ENCODE results near the gene HEYL.

HEYL gene

DNA sequence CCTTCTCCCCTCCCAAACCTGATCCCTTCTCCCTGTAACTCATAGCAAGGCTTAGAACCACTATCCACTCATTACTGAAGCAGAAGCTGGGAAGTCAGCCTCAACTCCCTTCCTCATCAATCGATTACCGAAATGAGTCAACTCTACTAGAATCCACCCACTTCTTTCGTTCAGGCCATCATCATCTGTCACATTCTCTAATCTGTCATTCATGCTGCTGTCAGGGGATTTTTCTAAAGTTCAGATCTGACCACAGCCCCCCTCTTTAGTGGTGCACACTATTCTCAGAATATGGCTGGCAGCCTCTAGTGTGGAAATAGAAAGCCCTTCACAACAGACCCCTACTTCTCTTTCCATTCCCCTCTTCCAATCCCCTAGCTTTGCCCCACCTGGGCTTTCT is 27.3 kb upstream of the HEYL start:
- DNase-seq (ENCODE audit: low read depth in 2 of 2), result peak in 1 of 2 donors; percentile 29

DNA sequence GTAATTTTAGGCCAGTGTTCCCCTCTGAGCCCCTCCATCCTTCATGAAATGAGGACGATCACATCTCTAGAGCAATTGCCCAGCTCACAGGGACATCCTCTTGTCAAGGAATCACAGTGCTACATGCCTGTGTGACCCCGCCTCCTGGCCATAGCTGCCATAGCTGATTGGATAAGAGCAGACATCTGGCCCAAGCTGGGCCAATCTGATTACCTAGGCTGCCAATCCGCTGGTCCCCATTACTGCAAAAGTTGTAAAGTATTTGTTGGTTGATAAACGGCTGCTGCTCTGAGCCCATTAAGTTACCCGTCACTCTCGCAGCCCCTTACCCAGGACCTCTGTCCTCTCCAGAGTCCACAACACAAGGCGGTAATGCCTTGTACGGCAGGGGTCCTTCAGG is 24.1 kb upstream of the HEYL start:
- DNase-seq (ENCODE audit: low read depth in 2 of 2), result no peak

DNA sequence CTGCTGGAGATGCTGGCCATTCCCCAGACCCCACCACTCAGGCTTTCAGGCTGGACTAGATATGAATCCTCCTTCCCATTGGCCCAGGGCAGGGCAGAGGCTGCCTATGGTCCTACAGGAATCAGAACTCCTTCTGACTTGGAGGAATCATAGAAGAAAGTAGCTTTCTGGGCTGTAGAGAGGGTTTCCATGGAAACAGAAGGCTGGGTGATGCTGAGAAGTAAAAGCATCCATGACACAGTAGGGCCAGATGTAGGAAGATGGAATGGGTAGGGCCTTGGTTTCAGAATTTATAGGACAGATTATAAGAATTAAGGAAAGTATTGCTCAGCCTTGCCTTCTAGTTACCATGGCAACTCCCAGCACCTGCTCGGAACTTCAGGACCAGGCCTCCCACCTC is 23.4 kb upstream of the HEYL start:
- no peak for DNase-seq (ENCODE audit: low read depth in 2 of 2)

DNA sequence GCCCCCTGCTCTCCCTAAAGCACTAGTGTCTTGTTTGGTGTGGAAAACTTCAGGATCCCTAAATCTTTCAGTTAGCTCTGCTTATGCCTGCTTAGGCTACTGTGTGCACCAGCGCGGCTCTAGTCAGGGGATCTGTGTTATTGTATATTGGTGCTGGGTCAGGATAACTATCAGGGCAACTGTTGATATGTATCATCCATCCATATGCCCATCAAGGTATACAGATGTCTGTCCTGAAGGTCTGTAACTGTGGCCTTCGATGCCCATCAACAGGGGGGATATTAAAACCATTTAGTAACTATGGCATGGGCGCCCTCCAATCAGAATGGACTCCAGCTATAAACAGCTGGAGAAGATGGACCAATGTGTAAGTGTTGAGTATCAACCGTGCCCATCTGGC is 20.1 kb upstream of the HEYL start:
- no peak for DNase-seq (ENCODE audit: low read depth in 2 of 2)

DNA sequence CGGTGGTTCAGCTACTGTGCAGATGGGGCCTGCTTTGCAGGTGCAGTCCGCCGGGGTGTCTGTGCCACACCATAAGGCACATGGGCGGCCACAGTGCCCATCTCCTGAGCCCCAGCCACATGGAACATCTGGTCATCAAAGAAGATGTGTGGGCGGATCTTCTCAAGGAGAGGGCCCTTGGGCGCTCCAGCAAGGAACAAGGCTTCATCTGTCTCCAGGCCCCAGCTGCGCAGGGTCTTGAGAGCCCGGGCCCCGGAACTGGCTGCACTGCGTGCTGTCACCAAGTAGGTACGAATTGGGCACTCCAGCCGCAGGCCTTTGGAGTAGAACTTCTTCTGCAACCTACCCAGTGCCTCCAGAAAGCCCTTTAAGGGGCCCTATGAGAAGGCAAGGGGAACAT is 19.7 kb upstream of the HEYL start:
- no peak for DNase-seq (ENCODE audit: low read depth in 2 of 2)

DNA sequence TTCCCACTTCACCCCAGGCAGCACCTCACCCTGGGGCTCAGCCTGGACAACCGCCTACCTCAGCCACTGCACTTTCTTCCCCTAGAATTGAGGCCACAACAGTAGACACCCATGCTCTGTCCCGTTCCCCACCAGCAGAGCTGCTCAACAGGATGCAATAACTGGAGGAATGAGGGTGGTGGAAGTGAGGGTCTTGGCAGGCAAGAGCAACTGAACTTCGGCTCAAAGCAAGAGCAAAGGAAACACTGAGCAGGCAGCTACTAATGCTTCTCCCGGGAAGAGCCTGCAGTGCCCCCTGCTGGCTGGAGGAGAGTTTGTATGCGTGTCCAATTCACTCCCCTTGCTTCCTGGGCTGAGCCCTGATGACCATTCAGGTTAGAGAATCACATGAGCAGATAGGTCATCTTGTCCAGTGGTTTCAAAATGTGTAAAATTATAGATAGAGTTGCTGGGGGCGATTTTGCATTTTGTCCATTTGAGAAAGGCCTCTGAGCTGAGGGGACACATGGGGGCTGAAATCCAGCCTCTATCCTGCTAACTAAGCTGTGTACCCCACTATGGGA is 18.6 kb upstream of the HEYL start:
- peak; percentile 48 to 58 for DNase-seq (ENCODE audit: low read depth in 2 of 2)

DNA sequence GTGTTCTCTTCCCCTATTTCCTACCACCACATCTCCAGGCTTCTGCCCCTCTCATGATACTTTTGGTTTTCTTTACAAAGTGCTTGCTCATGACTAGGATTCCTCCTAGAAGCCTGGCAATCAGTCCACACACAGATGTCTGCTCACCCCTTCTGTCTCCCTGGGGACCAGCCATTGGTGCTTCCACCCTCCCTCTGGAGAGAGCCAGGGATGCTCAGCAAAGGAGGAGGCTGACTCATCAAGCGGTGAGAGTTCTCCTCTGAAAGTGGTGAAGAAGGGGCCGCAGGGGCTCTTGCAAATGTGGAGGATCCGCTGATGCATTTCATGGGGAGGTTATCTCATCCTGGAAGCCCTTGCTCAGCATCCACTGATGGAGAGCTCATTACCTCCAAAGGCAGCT is 18.0 kb upstream of the HEYL start:
- no peak for DNase-seq (ENCODE audit: low read depth in 2 of 2)

DNA sequence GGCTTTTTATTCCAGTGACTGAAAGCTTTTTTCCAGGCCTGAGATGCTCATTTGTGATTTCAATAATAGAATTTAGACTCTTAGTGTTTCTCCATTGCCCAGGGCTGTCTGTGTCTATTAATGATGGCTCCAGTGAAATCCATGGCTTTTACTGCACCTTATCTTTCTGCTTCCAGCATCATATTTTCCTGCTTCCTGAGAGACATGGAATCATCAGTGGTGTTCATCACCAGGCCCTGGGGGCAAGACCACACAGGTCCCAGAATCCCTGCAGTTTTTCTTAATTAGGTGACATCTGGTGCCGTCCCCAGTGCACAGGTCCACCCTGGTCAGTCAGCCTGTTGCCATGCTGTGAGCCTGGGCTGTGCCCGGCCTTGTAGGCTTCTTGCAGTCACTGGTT is 16.9 kb upstream of the HEYL start:
- no peak for DNase-seq (ENCODE audit: low read depth in 2 of 2)

DNA sequence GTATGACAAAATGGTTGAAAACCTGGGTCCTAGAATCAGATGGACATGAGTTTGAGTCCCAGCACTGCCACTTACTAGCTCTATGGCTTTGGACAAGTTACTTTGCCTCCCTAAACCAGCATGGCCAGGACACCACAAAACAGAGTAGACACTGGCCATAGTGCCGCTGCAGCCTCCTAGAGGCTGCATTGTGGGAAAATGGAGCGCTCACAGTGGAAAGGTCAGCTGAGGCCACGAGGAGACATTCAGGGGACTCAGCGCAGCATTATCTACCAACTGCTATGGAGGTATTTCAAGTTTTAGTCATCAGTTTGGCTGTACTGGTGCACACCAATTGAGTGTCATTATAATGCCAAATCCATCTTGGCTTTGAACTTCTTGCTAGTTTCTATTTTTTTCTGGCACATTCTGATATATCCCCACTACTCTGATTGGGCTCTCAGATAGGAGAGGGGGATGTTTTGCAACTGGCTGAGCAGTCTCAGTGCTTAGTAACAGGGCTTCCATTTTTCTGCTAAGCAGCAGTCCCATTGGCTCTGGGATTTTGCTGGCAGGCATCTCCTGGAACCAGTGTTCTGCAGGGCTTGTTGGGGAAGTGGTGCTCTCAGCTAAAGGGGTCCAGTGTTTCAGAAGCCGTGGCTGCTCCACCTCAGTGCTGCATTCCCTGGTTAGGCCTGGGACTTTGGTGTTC is 16.3 kb upstream of the HEYL start:
- no peak for DNase-seq (ENCODE audit: low read depth in 2 of 2)

DNA sequence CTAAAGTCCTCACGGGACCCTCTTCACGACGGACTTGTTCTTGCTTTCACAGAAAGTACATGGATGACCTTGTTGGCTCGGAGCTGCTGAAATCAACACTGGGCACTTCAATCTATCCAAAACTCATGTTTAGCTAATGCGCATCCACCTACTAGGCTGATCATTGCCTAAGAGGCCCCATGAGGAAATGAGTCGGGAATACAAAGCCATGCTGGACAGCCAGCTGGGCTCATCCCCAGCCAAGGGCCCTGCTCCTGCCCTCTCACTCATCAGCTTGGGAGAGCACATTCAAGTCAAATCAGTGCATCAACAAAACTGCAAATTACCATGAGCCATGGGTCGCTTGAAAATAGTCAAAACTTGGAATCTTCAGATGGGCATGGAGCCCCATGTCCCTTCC is 14.8 kb upstream of the HEYL start:
- no peak for DNase-seq (ENCODE audit: low read depth in 2 of 2)

DNA sequence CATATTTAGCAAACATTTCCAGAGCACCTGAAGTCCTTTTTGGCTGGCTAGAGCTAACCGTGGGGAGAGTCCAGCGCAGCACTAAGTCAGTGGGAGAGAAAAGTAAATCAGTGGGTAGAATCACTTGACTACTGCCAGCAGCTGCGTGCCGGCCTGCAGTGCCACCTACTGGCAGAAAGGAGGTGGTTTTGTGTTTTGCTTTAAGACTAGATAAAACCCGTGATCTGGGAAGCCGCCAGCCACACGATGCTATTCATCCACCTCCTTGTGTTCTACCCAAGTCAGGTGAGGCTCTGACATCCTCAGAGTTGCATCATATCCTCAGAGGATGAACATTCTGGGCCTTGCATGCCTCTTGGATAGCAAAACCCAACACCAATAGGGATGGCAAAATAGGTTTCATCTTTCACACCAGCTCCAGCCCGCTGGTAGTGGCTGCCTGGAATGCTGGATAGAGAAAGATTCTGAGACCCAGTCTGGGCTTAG is 14.1 kb upstream of the HEYL start:
- DNase-seq (ENCODE audit: low read depth in 2 of 2), result peak; percentile 65 to 69

DNA sequence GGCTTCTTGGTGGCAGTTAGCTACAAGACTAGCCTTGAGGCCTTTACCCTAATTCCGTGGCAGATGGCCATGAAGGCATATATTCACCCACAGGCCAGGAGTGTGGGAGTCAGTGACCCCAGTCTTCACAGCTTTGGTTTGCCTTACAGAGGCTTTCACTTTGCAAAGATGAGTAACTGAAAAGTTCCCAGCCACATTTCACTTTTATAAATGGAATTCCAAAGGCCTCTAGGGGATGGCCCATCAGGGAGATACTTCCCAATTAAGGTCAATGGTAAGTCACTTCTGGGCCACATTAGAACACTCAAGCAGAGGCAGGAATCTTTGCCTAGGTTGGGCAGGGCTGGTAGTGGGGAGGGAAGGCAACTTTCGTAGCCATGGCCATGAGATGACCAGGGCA is 13.1 kb upstream of the HEYL start:
- DNase-seq (ENCODE audit: low read depth in 2 of 2), result no peak

DNA sequence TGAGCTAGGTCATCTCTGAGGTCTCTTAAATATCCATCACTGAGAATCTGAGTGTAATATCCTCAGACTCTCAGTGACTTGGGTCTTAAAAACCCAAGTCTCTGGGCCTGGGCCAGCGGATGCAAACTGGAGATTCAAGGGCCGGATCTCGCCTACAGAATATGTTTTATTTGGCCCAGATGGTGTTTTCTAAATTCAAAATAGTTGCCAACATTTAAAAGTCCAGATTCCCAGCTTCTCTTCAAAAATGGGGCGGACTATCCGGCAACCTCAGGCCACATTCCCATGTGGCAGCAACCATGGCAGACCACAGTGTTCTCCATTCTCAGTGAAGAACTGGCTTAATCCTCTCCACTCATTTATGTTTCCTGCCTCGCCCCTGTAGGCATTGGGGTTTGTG is 12.7 kb upstream of the HEYL start:
- DNase-seq (ENCODE audit: low read depth in 2 of 2), result no peak

DNA sequence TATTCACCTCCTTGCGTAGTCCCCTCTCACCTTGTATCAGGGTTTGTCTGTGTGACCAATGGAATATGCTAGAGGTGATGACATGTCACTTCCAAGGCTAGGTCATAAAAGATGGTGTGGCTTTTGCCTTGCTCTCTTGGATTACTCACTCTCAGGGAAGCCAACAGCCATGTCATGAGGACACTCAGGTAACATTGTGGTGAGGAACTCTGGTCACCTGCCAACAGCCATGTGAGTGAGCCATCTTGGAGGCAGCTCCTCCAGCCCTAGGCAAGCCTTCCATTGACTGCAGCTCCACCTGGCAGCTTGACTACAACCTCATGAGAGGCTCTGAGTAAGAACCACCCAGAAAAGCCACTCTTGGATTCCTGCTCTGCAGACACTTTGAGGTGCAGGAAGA is 11.0 kb upstream of the HEYL start:
- DNase-seq (ENCODE audit: low read depth in 2 of 2), result no peak

DNA sequence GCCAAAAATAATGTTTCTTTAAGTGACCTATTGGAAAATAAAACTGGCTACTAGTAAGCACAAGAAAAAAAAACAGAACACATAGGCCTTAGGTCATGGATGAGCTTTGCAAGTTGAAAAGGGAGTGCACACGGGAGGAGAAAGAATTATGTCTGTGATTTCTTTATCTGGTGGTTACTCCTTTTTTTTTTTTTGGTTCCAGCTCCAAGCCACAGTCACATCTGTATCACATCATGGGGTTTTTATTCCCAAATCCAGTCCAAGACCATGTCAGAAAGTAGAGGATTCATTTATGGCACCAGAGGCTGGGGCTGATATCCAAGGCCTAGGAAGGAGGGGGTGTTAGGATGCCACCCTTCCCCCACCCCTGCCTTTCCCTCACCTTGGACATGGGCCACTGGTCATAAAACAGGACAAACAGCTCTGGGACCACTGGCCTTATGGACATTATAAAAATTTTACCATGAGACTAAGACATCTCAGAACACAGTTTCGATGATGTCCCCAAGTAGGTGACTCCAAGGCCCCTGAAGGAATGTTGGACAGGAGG is 10.3 kb upstream of the HEYL start:
- no peak for DNase-seq (ENCODE audit: low read depth in 2 of 2)

DNA sequence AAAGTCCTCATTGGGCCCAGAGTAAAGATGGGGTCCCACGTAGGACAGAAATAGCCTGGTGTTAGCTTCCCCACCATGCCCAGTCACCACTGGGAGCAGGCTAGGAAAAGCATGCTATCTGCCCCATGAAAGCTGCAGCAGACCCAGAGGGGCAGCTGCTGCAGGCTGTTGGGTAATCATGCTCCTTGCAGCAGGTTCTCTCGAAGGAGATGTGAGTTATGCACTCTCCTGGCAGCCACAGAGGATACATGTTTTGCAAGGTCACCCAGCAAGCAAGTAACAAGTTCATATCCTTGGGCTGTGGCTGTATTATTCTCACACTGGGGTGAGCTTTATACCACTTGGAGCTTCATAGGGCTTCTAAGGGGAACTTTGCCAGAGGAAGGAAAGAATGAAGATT is 9.1 kb upstream of the HEYL start:
- DNase-seq (ENCODE audit: low read depth in 2 of 2), result no peak

DNA sequence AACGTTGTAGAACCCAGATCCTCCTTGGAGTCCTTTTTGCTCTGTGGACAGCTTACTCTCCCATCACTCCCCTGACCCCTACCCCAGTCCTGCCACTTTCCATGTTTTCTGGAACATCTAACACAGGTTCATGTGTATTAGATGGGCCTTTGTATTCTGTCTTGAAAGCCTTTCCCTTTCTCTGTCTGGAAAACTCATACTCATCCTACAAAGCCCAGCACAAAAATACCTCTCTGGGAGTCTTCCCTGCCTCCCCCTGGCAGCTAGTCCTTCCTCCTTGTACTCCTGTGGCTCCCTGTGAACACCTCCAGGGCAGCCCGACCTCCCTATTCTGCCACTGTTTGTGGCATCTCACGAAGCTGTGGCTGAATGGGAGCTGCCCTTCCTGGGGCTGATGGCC is 7.8 kb upstream of the HEYL start:
- DNase-seq (ENCODE audit: low read depth in 2 of 2), result no peak

DNA sequence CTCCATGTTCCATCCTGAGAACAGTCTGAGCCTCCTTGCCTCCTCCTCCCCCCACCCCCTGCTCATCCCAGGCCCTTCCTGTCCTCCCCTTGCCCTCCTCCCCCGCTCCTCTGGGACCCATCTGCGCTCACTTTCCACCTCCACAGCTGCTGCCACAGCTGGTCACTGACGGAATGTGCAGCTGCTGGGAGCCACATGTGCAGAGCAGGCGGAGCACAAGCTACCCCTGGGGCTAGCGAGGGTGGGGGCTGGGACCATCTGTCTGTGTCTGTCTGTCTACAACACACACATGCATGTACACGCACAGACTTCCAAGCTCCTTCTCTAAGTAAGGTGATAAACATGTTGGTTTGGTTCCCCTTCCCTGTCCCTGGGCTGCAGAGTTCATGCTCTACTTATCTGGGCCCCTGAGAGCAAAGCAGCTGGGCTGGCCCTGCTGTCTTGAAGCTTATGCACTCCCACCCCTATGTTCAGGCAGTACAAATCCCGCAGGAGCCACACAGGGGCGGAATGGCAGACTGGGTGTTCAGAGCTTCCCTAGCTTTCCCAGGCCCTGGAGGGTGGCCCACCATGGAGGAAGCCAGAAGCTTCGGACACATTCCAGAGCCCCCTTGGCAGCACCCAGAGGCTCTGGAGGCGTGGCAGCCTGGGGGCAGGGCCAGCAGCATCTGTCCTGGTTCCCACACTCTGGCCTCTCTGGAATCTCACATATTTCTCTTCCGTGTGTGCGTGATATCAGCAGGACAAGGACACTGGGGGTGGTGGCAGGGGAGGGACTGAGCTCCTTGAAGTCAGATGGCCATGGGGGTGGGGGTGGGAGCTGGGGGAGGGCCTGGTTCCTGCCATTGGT is 7.0 kb upstream of the HEYL start:
- DNase-seq (ENCODE audit: low read depth in 2 of 2), result no peak

DNA sequence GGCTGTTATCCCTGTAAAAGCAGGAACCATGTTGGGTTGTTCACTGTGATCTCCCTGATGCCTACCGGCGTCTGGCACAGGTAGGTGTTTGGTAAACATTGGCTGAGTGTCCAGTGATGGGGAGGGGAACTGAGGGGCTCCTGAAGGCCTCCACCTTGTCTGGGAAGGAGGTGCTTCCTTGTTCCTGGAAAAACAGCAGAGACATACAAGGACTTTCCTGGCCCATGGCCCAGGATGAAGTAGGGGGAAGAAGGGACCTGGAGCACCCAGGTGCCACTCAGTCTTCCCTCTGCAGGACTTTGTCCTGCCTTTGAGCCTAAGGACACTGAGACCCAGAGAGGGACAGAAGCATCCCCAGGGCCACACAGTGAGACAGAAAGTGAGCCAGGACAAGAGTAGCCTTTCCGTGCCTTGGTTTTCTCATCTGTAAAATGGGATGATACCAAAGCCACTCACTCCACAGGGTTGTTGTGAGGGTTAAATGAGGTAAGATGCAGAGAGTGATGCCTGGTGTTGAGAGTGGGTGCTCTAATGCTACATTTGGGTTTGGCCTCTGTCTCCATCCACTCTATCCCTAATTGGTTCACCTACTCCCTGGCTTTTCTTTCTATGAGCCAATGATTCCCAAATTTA is 6.1 kb upstream of the HEYL start:
- no peak for DNase-seq (ENCODE audit: low read depth in 2 of 2)

DNA sequence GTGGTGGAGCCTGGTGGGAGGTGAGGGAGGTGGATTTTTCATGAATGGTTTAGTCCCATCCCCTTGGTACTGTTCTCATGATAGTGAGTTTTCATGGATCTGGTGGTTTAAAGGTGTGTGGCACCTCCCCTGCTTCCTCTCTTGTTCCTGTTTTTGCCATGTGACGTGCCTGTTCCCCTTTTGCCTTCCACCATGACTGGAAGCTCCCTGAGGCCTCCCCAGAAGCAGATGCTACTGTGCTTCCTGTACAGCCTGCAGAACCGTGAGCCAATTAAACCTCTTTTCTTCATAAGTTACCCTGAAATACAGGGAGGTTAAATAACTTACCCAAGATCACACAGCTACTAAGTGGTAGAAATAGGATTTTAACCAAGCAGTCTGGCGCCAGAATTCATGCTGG is 4.3 kb upstream of the HEYL start:
- DNase-seq (ENCODE audit: low read depth in 2 of 2), result no peak

DNA sequence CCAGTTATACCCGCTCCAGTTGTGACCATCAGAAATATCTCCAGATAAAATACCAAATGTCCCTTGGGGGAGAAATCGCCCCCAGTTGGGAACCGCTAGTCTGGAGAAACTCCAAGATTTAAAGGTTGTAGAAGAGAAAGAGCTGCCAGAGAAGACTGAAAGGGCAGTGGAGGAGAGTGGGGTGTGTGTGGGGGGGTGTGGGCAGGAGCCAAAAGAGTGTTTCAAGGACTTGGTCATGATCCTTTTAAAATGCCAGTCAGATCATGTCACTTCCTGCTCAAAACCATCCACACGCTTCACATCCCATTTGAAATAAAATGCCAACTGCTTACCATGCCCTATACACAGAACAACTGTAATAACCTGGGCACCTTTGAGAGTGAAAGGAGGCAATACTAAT is 3.4 kb upstream of the HEYL start:
- no peak for DNase-seq (ENCODE audit: low read depth in 2 of 2)

DNA sequence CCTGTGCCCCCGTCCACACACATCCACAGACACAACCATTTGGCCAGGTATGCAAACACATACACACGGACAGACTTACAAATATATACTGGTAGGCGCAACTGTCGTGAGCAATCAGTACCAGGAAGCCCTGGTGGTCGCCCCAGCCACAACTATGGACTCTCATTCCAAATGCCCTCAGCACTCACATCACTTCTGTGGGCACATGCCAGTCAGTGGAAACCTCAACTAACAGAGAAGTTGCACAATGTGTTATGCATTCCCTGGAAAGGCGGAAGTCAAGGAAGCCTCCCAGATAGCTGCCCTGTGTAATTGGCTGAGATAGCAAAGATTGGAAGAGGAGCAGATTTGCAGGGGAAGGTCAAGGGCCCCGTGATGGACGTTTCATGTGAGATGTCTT is 1.4 kb upstream of the HEYL start:
- no peak for DNase-seq (ENCODE audit: low read depth in 2 of 2)

All from activated CD4-positive, alpha-beta T cell treated with anti-CD3 and anti-CD28 coated beads for 24 hours (primary cell).